Mesothelial cell of epicardium (in vitro differentiated cells): ENCODE measurements around the gene CCDC152. TPM values are rescaled to one million over a fixed set of nuclear protein-coding genes. Genes with fewer than 3 reads are reported as not detected.

Experiments
- DNase-seq, 2 experiments: peaks; one replicate each; pipeline ENCODE4 v3.0.0; 2021; ENCODE audit warnings: low spot score in 2 of 2; ENCODE audit not compliant: unreplicated experiment in 2 of 2
- H3K27ac Mint-ChIP-seq: 2 replicates; pipeline ENCODE4 v1.8.0; 2021; ENCODE audit warnings: mixed read lengths
- H3K27me3 Mint-ChIP-seq: 2 replicates; pipeline ENCODE4 v1.8.0; 2021; ENCODE audit warnings: low read depth, mixed read lengths
- H3K36me3 Mint-ChIP-seq: 2 replicates; pipeline ENCODE4 v1.8.0; 2021; ENCODE audit warnings: mixed read lengths
- H3K4me1 Mint-ChIP-seq: 2 replicates; pipeline ENCODE4 v1.8.0; 2021; ENCODE audit warnings: mixed read lengths
- H3K4me3 Mint-ChIP-seq: 2 replicates; pipeline ENCODE4 v1.8.0; 2021; ENCODE audit warnings: mild to moderate bottlenecking, moderate library complexity, mixed read lengths
- H3K9me3 Mint-ChIP-seq: 2 replicates; pipeline ENCODE4 v1.8.0; 2021; ENCODE audit warnings: mixed read lengths
- total RNA-seq: library from RNA; stranded (reverse); gene quantifications from 3 replicates; pipeline ENCODE4 v1.2.1, GENCODE V29; 2021
- TF ChIP-seq, protein P1 (sequence below): fragments of 200-600 bp; sonication (generic); IDR thresholded peaks from one replicate; pipeline ENCODE4 v1.5.0; 2021; ENCODE audit warnings: antibody characterized with exemption; ENCODE audit not compliant: unreplicated experiment

The CCDC152 gene
- total RNA-seq, 1 donor from 2014 or later = not detected

DNA sequence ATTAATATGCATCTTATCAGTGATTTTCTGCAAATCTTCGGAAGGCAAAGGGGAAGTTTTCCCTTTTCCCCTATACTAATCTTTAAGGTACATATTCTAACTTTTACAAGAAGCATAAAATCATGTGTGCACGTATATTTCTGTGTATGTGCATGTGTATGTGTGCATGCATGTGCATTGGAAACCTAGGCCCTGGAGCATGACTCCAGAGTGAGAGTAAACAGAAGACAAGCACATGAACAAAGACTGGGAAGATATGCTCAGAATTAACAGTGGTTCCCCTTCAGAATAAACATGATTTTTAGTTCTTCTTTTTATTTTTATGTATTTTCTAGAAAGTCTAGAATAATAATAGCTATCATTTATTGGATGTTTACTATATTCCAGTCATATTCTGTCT, 65.9 kb downstream of the CCDC152 start:
- Mint-ChIP-seq H3K9me3 (no peaks in the 10 kb centered on the region), H3K36me3 (no peaks in the 10 kb centered on the region), H3K27me3 (no peaks in the 10 kb centered on the region), H3K27ac (no peak overlapping the region), H3K4me1 (no peaks in the 10 kb centered on the region), H3K4me3 (no peak overlapping the region)
- TF ChIP-seq, protein P1, sequence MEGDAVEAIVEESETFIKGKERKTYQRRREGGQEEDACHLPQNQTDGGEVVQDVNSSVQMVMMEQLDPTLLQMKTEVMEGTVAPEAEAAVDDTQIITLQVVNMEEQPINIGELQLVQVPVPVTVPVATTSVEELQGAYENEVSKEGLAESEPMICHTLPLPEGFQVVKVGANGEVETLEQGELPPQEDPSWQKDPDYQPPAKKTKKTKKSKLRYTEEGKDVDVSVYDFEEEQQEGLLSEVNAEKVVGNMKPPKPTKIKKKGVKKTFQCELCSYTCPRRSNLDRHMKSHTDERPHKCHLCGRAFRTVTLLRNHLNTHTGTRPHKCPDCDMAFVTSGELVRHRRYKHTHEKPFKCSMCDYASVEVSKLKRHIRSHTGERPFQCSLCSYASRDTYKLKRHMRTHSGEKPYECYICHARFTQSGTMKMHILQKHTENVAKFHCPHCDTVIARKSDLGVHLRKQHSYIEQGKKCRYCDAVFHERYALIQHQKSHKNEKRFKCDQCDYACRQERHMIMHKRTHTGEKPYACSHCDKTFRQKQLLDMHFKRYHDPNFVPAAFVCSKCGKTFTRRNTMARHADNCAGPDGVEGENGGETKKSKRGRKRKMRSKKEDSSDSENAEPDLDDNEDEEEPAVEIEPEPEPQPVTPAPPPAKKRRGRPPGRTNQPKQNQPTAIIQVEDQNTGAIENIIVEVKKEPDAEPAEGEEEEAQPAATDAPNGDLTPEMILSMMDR = no peak
- DNase-seq = no peak

DNA sequence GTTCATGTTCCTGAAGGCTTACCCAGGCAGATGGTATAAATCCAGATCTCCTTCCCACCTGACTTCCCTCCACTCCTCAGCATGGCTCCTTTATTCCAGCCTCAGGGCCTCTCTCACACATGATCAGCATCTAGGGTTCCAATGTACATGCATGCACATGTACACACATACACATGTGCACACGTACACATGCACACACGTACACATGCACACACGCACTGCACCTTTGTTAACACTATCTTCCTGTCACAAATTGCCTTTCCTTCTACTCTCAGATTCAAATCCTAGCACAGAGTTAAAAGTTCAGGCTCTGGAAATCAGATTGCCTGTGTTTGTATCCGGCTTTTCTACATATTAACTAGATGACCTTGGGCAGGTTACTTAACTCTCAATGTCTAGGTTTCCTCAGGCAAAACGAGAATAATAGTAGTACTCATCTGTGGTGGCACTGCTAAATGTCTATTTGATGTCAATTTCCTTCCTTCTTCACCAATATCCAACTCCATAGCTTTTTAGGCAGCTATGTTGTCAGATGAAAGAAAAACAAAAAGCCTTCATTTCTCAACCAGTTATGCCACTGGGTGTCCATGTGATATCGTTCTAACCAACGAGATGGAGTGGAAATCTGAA, 67.8 kb downstream of the CCDC152 start:
- no peak overlapping the region for H3K4me3 Mint-ChIP-seq
- H3K27me3 Mint-ChIP-seq = no peaks in the 10 kb centered on the region

DNA sequence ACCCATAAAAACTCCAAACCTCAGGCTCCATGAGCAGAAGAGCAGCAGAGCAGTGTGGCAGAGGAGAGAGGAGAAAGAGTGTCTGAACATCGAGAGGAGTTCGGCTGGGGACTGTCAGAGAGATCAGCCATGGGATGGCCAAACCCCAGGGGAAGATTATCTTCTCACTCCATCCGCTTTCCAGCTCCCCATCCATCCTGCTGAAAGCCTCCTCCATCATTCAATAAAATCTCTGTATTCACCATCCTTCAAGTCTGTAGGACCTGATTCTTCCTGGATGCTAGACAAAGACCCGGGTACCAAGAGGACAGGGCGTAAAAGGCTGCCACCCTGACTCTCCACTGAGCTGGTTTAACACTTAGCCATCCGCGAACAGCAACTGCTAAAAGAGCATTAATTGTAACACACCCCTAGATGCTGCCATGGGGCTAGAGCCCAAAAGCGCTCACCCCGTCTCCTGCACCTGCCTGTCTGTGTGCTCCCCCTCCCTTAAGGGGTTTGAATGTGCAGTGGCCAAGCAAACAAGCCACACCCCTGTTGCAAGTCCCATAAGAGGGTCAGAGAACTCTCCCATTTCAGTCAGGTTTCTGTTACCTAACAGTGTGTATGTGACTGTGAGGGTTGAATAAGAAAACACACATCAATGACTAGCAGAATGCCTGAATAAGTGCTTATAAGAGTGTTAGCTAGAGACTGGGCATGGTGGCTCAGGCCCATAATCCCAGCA, 69.0 kb downstream of the CCDC152 start:
- no peaks in the 10 kb centered on the region for H3K36me3 Mint-ChIP-seq
- no peak overlapping the region for H3K27ac Mint-ChIP-seq
- DNase-seq = no peak
- no peaks in the 10 kb centered on the region for H3K4me1 Mint-ChIP-seq
- no peaks in the 10 kb centered on the region for H3K27me3 Mint-ChIP-seq
- no peak overlapping the region for H3K4me3 Mint-ChIP-seq
- no peaks in the 10 kb centered on the region for H3K9me3 Mint-ChIP-seq
- TF ChIP-seq, protein P1 = no peak

More for the DNA sequence above, 67.8 kb downstream of the CCDC152 start:
- no peak for DNase-seq
- Mint-ChIP-seq H3K9me3 (no peaks in the 10 kb centered on the region), H3K36me3 (no peaks in the 10 kb centered on the region), H3K4me1 (no peaks in the 10 kb centered on the region), H3K27ac (no peak overlapping the region)
- TF ChIP-seq, protein P1 = no peak

DNA sequence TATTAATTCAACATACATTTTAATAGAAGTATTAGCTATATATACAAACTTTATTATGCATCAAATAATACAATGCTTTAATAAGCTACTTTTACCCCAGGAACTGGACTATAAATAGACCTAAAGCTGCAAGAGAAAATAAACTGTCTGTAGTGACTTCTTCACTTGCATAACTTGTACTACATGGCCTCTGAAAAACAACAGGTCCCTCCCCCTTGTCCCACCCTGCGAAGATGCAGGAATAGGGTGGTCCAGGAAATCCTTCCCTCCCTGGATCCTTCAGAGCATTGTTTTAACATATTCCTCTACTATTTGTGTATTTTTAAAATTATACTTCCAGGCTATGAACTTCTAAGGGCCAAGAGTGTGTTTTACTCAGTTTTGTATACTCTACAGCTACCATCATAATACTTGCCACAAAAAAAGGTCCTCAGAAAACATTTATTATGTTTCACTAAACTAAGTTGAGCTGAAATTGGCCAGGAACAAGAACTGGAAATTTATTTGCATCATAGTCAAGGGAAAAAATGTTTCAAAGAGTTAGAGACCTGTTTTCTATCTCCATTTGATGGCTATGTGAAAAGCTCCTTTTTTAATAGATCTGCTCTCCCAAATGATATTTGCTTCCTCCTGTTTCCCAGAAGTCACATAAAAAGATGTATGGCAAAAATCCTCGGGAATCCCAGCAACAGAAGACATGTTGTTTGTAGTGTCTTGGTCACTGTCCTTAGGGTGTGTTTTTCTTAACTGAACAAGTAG, 70.3 kb downstream of the CCDC152 start:
- TF ChIP-seq, protein P1 = no peak
- no peak for DNase-seq
- no peaks in the 10 kb centered on the region for H3K9me3 Mint-ChIP-seq
- H3K4me1 Mint-ChIP-seq = no peaks in the 10 kb centered on the region
- H3K27me3 Mint-ChIP-seq = no peaks in the 10 kb centered on the region
- H3K27ac Mint-ChIP-seq = no peak overlapping the region
- no peak overlapping the region for H3K4me3 Mint-ChIP-seq
- no peaks in the 10 kb centered on the region for H3K36me3 Mint-ChIP-seq

DNA sequence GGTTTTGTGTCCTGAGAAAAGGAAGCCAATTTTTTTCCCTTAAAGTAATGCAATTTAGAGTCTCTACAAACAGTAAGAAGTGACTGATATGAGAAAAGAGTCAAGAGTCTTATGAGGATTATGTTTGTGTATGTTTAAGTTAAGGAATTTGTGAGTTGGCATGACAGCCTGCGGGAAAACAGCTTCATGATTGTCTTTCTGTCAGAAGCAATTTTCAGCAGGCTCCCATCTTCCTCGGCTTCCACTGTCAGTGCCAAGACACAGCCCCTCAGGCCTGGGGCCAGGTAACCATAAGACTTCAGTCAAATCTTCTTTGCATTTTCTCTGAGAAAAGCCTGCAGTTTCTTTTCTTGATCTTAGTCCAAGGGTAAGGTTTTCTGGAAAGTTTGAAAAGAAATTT, 72.1 kb downstream of the CCDC152 start:
- Mint-ChIP-seq H3K9me3 (peaks cover 4% of the 10 kb centered on the region), H3K27me3 (no peaks in the 10 kb centered on the region), H3K4me1 (no peaks in the 10 kb centered on the region), H3K36me3 (no peaks in the 10 kb centered on the region), H3K4me3 (no peak overlapping the region), H3K27ac (peak overlapping the region; percentile 55)
- no peak for DNase-seq
- TF ChIP-seq, protein P1 = no peak
